ENCODE measurements around the gene STXBP6. TPM values are rescaled to one million over a fixed set of nuclear protein-coding genes. Genes with fewer than 3 reads are reported as not detected.
"Not testable (repeated sequence)": the region's sequence is repeated elsewhere in the genome, so short reads cannot be mapped to it uniquely, and the experiment has no call there.

The STXBP6 gene
- total RNA-seq, 4 donors from 2014 or later, result 11.9 to 30.5 (median 14.6) TPM

DNA sequence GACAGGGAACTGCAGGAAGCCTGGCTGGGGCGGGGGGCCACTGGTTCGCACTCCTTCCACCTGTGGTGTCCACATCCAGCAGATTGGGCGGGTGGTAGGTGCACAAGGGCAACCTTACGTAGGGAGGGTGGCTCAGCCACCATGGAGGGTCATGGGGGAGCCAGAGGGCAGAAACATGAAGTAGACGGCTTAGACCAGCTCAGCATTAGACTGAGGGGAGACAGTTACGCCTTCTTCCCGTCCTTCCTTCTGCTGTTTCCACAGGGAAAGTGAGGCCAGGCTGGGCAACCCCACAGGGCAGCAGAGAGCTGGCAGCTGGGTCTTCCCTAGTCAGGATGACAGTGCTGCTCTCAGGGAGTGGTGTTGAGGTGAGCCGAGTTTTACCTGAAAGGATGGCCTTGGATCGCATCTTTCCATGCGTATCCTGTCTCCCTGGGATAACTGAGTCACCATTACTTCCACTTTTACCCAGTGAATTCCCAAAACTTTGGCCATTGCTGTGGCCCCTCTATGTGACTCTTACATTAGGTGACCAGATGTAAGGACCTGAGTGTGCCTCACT lies 245.9 kb downstream of the STXBP6 start:
- intact Hi-C loops (cut with DNase I; ENCODE audit: low total_unique reads), result no loop called here
- no peak for TF ChIP-seq POLR2A (IDR thresholded peaks at IDR 0.05)
- TF ChIP-seq, protein P1, sequence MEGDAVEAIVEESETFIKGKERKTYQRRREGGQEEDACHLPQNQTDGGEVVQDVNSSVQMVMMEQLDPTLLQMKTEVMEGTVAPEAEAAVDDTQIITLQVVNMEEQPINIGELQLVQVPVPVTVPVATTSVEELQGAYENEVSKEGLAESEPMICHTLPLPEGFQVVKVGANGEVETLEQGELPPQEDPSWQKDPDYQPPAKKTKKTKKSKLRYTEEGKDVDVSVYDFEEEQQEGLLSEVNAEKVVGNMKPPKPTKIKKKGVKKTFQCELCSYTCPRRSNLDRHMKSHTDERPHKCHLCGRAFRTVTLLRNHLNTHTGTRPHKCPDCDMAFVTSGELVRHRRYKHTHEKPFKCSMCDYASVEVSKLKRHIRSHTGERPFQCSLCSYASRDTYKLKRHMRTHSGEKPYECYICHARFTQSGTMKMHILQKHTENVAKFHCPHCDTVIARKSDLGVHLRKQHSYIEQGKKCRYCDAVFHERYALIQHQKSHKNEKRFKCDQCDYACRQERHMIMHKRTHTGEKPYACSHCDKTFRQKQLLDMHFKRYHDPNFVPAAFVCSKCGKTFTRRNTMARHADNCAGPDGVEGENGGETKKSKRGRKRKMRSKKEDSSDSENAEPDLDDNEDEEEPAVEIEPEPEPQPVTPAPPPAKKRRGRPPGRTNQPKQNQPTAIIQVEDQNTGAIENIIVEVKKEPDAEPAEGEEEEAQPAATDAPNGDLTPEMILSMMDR (IDR thresholded peaks at IDR 0.05), result no peak

DNA sequence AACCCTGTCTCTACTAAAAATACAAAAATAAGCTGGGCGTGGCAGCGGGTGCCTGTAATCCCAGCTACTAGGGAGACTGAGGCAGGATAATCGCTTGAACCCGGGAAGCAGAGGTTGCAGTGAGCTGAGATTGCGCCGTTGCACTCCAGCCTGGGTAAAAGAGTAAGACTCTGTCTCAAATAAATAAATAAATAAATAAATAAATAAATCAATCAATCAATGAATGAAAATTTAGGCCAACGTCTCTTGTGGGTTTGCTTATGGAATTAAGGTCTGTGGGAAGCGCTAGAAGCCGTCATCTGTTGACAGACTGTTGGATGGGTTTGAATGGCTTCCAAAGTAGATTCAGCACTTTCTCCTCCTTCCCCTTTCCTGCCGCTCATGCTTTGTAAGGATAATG lies 246.5 kb downstream of the STXBP6 start:
- H3K9me3 ChIP-seq; H3K36me3 ChIP-seq; H3K27ac ChIP-seq; H3K4me1 ChIP-seq; H3K27me3 ChIP-seq; intact Hi-C loops (cut with DNase I; ENCODE audit: low total_unique reads); DNase-seq; H3K4me3 ChIP-seq: not testable (repeated sequence)

More for the DNA sequence above, 245.9 kb downstream of the STXBP6 start:
- Histone ChIP-seq H3K36me3 (no peaks in the 10 kb centered on the region), H3K4me3 (no peak overlapping the region), H3K9me3 (no peaks in the 10 kb centered on the region), H3K27ac (no peak overlapping the region), H3K27me3 (no peaks in the 10 kb centered on the region), H3K4me1 (no peaks in the 10 kb centered on the region)
- no peak for DNase-seq

DNA sequence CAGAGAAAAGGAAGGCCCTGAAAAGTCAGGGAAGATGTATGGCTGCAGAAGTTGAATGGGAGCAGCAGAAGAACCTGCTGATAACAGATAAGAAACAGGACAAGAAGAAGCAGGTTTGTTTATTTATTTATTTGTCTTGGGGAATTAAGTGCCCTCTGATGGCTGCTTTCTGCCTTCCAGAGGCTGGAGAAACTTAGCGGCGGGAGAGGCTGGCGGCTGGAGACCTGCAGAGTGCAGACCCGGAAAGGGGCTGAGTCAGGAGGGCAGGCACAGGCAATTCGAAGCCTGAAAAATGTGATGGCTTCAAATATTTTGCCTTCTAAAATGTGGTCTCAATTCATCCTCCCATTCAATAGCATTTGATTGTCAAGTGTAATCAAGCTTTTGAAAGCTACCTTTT lies 247.7 kb downstream of the STXBP6 start:
- TF ChIP-seq, protein P1 (IDR thresholded peaks at IDR 0.05), result no peak
- no peak for TF ChIP-seq POLR2A (IDR thresholded peaks at IDR 0.05)
- Histone ChIP-seq H3K27me3 (no peaks in the 10 kb centered on the region), H3K36me3 (no peaks in the 10 kb centered on the region), H3K4me1 (no peaks in the 10 kb centered on the region), H3K9me3 (no peaks in the 10 kb centered on the region), H3K27ac (no peak overlapping the region), H3K4me3 (no peak overlapping the region)
- no peak for DNase-seq
- intact Hi-C loops (cut with DNase I; ENCODE audit: low total_unique reads), result no loop called here

DNA sequence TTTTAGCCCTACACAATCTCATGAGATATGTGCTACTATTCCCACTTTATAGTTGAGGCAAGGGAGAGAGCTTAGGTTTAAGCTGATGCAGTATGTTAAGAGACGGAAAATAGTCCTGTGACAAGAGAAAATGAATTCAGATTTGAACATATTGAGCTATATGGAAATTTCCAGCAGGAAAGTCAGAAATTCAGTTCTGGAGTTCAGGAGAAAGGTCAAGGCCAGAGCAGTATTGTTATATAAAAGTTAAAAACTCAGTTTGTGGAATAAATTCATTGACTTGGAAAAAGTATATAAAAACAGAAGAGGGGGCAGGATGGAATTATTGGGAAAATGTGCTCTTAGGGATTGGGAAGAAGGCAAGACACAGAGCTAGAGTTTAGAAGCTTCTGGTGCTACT lies 248.9 kb downstream of the STXBP6 start:
- Histone ChIP-seq H3K4me1 (no peaks in the 10 kb centered on the region), H3K27me3 (no peaks in the 10 kb centered on the region), H3K27ac (no peak overlapping the region), H3K9me3 (no peaks in the 10 kb centered on the region), H3K4me3 (no peak overlapping the region), H3K36me3 (no peaks in the 10 kb centered on the region)
- intact Hi-C loops (cut with DNase I; ENCODE audit: low total_unique reads), result no loop called here
- TF ChIP-seq, protein P1 (IDR thresholded peaks at IDR 0.05), result no peak
- no peak for TF ChIP-seq POLR2A (IDR thresholded peaks at IDR 0.05)
- no peak for DNase-seq

DNA sequence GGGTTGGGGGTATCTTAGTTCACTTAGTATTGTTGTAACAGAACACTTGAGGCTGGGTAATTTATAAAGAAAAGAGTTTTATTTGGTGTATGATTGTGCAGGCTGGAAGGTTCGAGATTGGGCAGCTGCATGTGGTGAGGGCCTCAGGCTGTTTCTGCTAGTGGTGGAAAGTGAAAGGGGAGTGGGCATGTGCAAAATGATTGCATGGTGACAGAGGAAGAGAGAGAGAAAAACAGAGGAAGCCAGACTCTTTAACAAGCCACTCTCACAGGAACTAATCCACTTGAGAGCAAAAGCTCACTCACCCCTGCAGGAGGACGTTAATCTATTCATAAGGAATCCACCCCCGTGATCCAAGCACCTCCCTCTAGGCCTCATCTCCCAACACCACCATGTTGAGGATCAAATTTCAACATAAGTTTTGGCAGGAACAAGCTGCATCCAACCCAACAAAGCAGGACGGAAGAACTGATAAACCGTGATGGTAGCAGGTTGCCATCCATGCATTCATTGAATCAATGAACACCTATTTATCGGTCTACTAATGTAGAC lies 251.0 kb downstream of the STXBP6 start:
- H3K27ac ChIP-seq, result no peak overlapping the region
- no peak for DNase-seq

More for the DNA sequence above, 251.0 kb downstream of the STXBP6 start:
- Histone ChIP-seq H3K9me3 (no peaks in the 10 kb centered on the region), H3K36me3 (no peaks in the 10 kb centered on the region), H3K4me1 (no peaks in the 10 kb centered on the region), H3K4me3 (no peak overlapping the region), H3K27me3 (no peaks in the 10 kb centered on the region)
- intact Hi-C loops (cut with DNase I; ENCODE audit: low total_unique reads), result no loop called here
- TF ChIP-seq, protein P1 (IDR thresholded peaks at IDR 0.05), result no peak
- TF ChIP-seq POLR2A (IDR thresholded peaks at IDR 0.05), result no peak

Data from uterus (tissue), 4 donors.